ENCODE results near the gene ENOX1.

ENOX1 gene

GRCh38 chr13:43544011-43544410 lies 242.8 kb downstream of the ENOX1 start:
- no peak for TF ChIP-seq EZH2 (IDR thresholded peaks at IDR 0.05; ENCODE audit: borderline replicate concordance, low read depth, low read length, severe bottlenecking)
- H3K27ac ChIP-seq (ENCODE audit: low read length): no peak overlapping the region

GRCh38 chr13:43543331-43543730 lies 243.4 kb downstream of the ENOX1 start:
- Histone ChIP-seq H3K36me3 (ENCODE audit: insufficient read depth, low read length) (no peaks in the 10 kb centered on the region), H2AFZ (ENCODE audit: low read depth, low read length) (no peak overlapping the region), H4K20me1 (ENCODE audit: insufficient read depth, low read length) (no peaks in the 10 kb centered on the region), H3K27me3 (ENCODE audit: insufficient read depth, low read length, poor library complexity) (peaks cover 7% of the 10 kb centered on the region), H3K4me2 (ENCODE audit: insufficient read depth, low read length) (no peak overlapping the region), H3K4me3 (ENCODE audit: low read depth in 1 of 2, low read length in 2 of 2) (no peak overlapping the region), H3K79me2 (ENCODE audit: insufficient read depth, low read length) (no peaks in the 10 kb centered on the region), H3K4me1 (ENCODE audit: insufficient read depth, low read length) (no peaks in the 10 kb centered on the region), H3K9ac (ENCODE audit: low read depth, low read length) (no peak overlapping the region), H3K27ac (ENCODE audit: low read length) (no peak overlapping the region), H3K9me3 (ENCODE audit: insufficient read depth, low read length, severe bottlenecking) (no peaks in the 10 kb centered on the region)
- ATAC-seq (ENCODE audit: insufficient read depth, low read depth): no peak
- no peak for DNase-seq
- TF ChIP-seq CTCF (IDR thresholded peaks at IDR 0.05; ENCODE audit: borderline replicate concordance, extremely low read depth, low read length, poor library complexity, severe bottlenecking) (no peak), EZH2 (IDR thresholded peaks at IDR 0.05; ENCODE audit: borderline replicate concordance, low read depth, low read length, severe bottlenecking) (no peak)

More at GRCh38 chr13:43544011-43544410, 242.8 kb downstream of the ENOX1 start:
- Histone ChIP-seq H3K79me2 (ENCODE audit: insufficient read depth, low read length) (no peaks in the 10 kb centered on the region), H4K20me1 (ENCODE audit: insufficient read depth, low read length) (no peaks in the 10 kb centered on the region), H3K4me2 (ENCODE audit: insufficient read depth, low read length) (no peak overlapping the region), H3K4me3 (ENCODE audit: low read depth in 1 of 2, low read length in 2 of 2) (no peak overlapping the region), H3K9ac (ENCODE audit: low read depth, low read length) (no peak overlapping the region), H3K36me3 (ENCODE audit: insufficient read depth, low read length) (no peaks in the 10 kb centered on the region), H2AFZ (ENCODE audit: low read depth, low read length) (no peak overlapping the region), H3K9me3 (ENCODE audit: insufficient read depth, low read length, severe bottlenecking) (no peaks in the 10 kb centered on the region), H3K4me1 (ENCODE audit: insufficient read depth, low read length) (no peaks in the 10 kb centered on the region), H3K27me3 (ENCODE audit: insufficient read depth, low read length, poor library complexity) (peaks cover 7% of the 10 kb centered on the region)
- DNase-seq: no peak
- no peak for ATAC-seq (ENCODE audit: insufficient read depth, low read depth)

DNA sequence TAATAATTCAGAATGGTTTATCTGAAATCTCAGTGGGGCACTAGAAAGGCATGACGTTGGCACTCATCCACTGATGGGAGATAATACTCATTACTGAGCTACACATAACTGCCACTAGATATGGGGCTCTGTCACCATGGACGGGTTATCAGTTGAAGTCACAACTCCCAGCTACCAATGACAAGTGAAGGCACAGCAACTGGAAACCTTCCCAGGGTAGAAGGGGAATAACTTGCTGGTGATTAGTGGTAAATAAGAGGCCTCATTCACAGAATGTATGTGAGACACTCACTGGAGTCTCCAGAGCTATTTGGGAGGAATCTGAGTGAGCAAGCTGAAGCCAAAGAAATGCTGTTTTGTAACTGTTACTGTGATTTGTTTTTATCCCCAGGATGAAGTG lies 249.6 kb downstream of the ENOX1 start:
- no peaks in the 10 kb centered on the region for H3K79me2 ChIP-seq (ENCODE audit: insufficient read depth, low read length)
- no peak overlapping the region for H2AFZ ChIP-seq (ENCODE audit: low read depth, low read length)
- peaks cover 8% of the 10 kb centered on the region for H3K27me3 ChIP-seq (ENCODE audit: insufficient read depth, low read length, poor library complexity)
- H3K9me3 ChIP-seq (ENCODE audit: insufficient read depth, low read length, severe bottlenecking): no peaks in the 10 kb centered on the region
- DNase-seq: no peak
- no peak overlapping the region for H3K4me2 ChIP-seq (ENCODE audit: insufficient read depth, low read length)
- no peak for ATAC-seq (ENCODE audit: insufficient read depth, low read depth)
- no peaks in the 10 kb centered on the region for H3K36me3 ChIP-seq (ENCODE audit: insufficient read depth, low read length)
- H3K9ac ChIP-seq (ENCODE audit: low read depth, low read length): no peak overlapping the region
- TF ChIP-seq CTCF (IDR thresholded peaks at IDR 0.05; ENCODE audit: borderline replicate concordance, extremely low read depth, low read length, poor library complexity, severe bottlenecking) (no peak), EZH2 (IDR thresholded peaks at IDR 0.05; ENCODE audit: borderline replicate concordance, low read depth, low read length, severe bottlenecking) (no peak)
- no peaks in the 10 kb centered on the region for H3K4me1 ChIP-seq (ENCODE audit: insufficient read depth, low read length)
- no peak overlapping the region for H3K4me3 ChIP-seq (ENCODE audit: low read depth in 1 of 2, low read length in 2 of 2)
- H4K20me1 ChIP-seq (ENCODE audit: insufficient read depth, low read length): no peaks in the 10 kb centered on the region
- no peak overlapping the region for H3K27ac ChIP-seq (ENCODE audit: low read length)

DNA sequence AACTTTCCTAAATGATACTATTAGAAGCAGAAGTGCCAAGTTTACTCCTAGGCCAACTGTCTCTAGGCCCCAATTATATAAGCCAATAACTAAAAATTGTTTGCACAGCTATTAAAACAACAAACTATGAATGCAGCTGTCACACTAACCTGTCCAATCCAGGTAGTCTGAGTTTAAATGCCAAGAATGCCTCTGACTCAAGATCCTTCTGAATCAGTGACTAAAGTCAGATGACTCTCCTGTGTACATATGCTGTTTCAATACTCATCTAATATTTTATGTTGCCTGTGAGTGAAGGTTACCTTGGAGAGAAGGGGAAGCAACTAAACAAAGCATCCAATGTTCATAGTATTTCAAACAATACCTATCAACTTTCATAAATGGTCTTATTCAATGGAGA lies 257.0 kb downstream of the ENOX1 start:
- Histone ChIP-seq H3K4me1 (ENCODE audit: insufficient read depth, low read length) (no peaks in the 10 kb centered on the region), H3K79me2 (ENCODE audit: insufficient read depth, low read length) (no peaks in the 10 kb centered on the region), H3K4me2 (ENCODE audit: insufficient read depth, low read length) (no peak overlapping the region), H3K36me3 (ENCODE audit: insufficient read depth, low read length) (no peaks in the 10 kb centered on the region), H3K27me3 (ENCODE audit: insufficient read depth, low read length, poor library complexity) (peaks cover 8% of the 10 kb centered on the region), H3K4me3 (ENCODE audit: low read depth in 1 of 2, low read length in 2 of 2) (no peak overlapping the region), H2AFZ (ENCODE audit: low read depth, low read length) (no peak overlapping the region), H3K27ac (ENCODE audit: low read length) (no peak overlapping the region), H3K9me3 (ENCODE audit: insufficient read depth, low read length, severe bottlenecking) (no peaks in the 10 kb centered on the region), H4K20me1 (ENCODE audit: insufficient read depth, low read length) (no peaks in the 10 kb centered on the region), H3K9ac (ENCODE audit: low read depth, low read length) (no peak overlapping the region)
- DNase-seq: no peak
- ATAC-seq (ENCODE audit: insufficient read depth, low read depth): no peak
- TF ChIP-seq CTCF (IDR thresholded peaks at IDR 0.05; ENCODE audit: borderline replicate concordance, extremely low read depth, low read length, poor library complexity, severe bottlenecking) (no peak), EZH2 (IDR thresholded peaks at IDR 0.05; ENCODE audit: borderline replicate concordance, low read depth, low read length, severe bottlenecking) (no peak)
